Spleen (tissue), 11 donors: ENCODE results near the gene ABCG2. TPM values are rescaled to one million over a fixed set of nuclear protein-coding genes. Genes with fewer than 3 reads are reported as not detected.

Experiments
- DNase-seq: peaks from one replicate; pipeline ENCODE4 v3.0.0-alpha.2; 2020
- H3K27ac ChIP-seq, 8 donors: fragments of 200-600 bp; sonication (generic) in 7 of 8; 1 replicate in 4 of 8; 2 replicates in 4 of 8; pipeline versions ENCODE4 v1.5.0 to v1.8.0; 2016 to 2021; ENCODE audit warnings: inconsistent platforms in 4 of 8, mild to moderate bottlenecking in 4 of 8, moderate library complexity in 1 of 8
- H3K27me3 ChIP-seq, 7 donors: fragments of 200-600 bp; sonication (generic) in 6 of 7; replicated peaks in 1 of 7; 1 replicate in 4 of 7; 2 replicates in 3 of 7; pipeline versions ENCODE4 v1.5.0 to v1.8.0; 2016 to 2021; ENCODE audit warnings: inconsistent platforms in 3 of 7, mild to moderate bottlenecking in 1 of 7
- H3K36me3 ChIP-seq, 6 donors: fragments of 200-600 bp; sonication (generic) in 5 of 6; 1 replicate in 4 of 6; 2 replicates in 2 of 6; pipeline versions ENCODE4 v1.5.0 to v1.8.0; 2016 to 2021; ENCODE audit warnings: inconsistent platforms in 2 of 6
- H3K4me1 ChIP-seq, 6 donors: fragments of 200-600 bp; sonication (generic) in 5 of 6; 1 replicate in 3 of 6; 2 replicates in 3 of 6; pipeline versions ENCODE4 v1.5.0 to v1.8.0; 2016 to 2021; ENCODE audit warnings: inconsistent platforms in 3 of 6
- H3K4me3 ChIP-seq, 8 donors: fragments of 200-600 bp; sonication (generic) in 7 of 8; 1 replicate in 4 of 8; 2 replicates in 4 of 8; pipeline versions ENCODE4 v1.5.0 to v1.8.0; 2016 to 2021; ENCODE audit warnings: inconsistent platforms in 4 of 8, mild to moderate bottlenecking in 4 of 8, moderate library complexity in 2 of 8
- H3K9me3 ChIP-seq, 8 donors: fragments of 200-600 bp; sonication (generic) in 7 of 8; 1 replicate in 4 of 8; 2 replicates in 4 of 8; pipeline versions ENCODE4 v1.5.0 to v1.8.0; 2016 to 2021; ENCODE audit warnings: inconsistent platforms in 4 of 8
- POLR2A ChIP-seq, 3 donors: fragments of 450-650 bp; IDR thresholded peaks; one replicate each; pipeline ENCODE4 v1.5.1; 2017; ENCODE audit warnings: antibody characterized with exemption in 3 of 3, mild to moderate bottlenecking in 1 of 3
- POLR2AphosphoS5 ChIP-seq, 3 donors: sonication (generic); formaldehyde crosslinking; IDR thresholded peaks; one replicate each; pipeline ENCODE4 v1.5.1; 2017; ENCODE audit warnings: antibody characterized with exemption in 3 of 3
- WGBS, 5 donors: extraction: QIAGEN DNeasy Blood & Tissue Kit in 3 of 5; methylation state at CpG; one replicate each; pipeline versions ENCODE4 v1.1.5 to v1.1.7; 2013 to 2018; 5-methylcytosine and 5-hydroxymethylcytosine counted together
- intact Hi-C: fragments of 100-400 bp; cut with DNase I; formaldehyde crosslinking; loops from one replicate; pipeline ENCODE4 v1.15.0; 2023; ENCODE audit warnings: low total_unique reads
- polyA plus RNA-seq, 3 donors: library from polyadenylated mRNA; stranded (reverse); fragments of 200-250 nt; gene quantifications; one replicate each; pipeline ENCODE4 v1.2.1, GENCODE V29; 2013
- total RNA-seq, 7 donors: library from RNA; depleted of rRNA in 3 of 7; stranded (reverse); fragments of >200 nt in 3 of 7; fragmentation: NEBNext Ultra II Directional in 4 of 7; extraction: Animal tissue kit (Norgen Biotek cat#: 25700) in 4 of 7; gene quantifications; one replicate each; pipeline versions ENCODE4 v1.1.0 to v1.2.1, GENCODE V29; 2016 to 2021
- TF ChIP-seq, protein P1 (sequence below), 11 experiments: fragments of 200-600 bp in 7 of 11; fragments of 450-650 bp in 4 of 11; sonication (generic) in 4 of 11; IDR thresholded peaks in 8 of 11; conservative IDR thresholded peaks in 3 of 11; 1 replicate in 7 of 11; 2 replicates in 4 of 11; pipeline versions ENCODE4 v1.4.0 to v1.8.0; 2016 to 2021; ENCODE audit warnings: antibody characterized with exemption in 11 of 11, inconsistent platforms in 4 of 11, mild to moderate bottlenecking in 1 of 11
- donor health status: healthy with polysubstance abuse.
- donor health status: DM: no; HTN: no; CAD: no; lungs with moderate emphysema.
- donor health status: DM: no; HTN: no; CAD: no.
- donor health status: Bipolar disorder and iron deficiency.
- donor health status: healthy.
- donor health status: DM: no; HTN: no; CAD: no.
- donor health status: DM: yes; HTN: yes; CAD: no.

The ABCG2 gene
- total and polyA plus RNA-seq, 10 donors = 0.12 to 3.0 (median 1.4) TPM

DNA sequence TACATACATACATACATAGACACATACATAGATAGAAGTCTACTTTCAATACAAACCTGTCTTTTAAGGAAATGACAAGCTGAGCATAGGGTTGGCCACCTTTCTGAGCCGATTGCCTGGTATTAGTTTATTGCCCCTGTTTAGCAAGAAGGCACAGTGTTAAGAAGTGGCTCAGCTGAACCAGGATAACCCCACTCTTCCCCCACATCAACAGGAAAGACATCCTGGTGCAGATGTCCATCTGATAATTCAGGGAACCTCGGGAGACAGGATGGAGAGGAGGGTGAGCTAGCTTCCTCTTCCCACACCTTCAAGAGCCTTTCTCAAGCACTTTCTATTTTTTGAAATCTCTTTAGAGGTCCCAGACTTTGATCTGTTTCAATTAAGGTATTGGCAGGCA is 98.7 kb downstream of the ABCG2 start:
- peaks cover 0 to 6% (median 2%) of the 10 kb centered on the region in 6 donors for H3K4me1 ChIP-seq
- H3K27me3 ChIP-seq = no peaks in the 10 kb centered on the region
- H3K9me3 ChIP-seq = no peaks in the 10 kb centered on the region
- peaks cover 0 to 62% (median 7%) of the 10 kb centered on the region in 6 donors for H3K36me3 ChIP-seq
- intact Hi-C loops = no loop called here
- H3K4me3 ChIP-seq = no peak overlapping the region
- WGBS, 5 donors = 39 to 61% (median 45%) methylated on average over 2 of the region's 2 CpGs
- no peak overlapping the region for H3K27ac ChIP-seq
- DNase-seq = no peak
- TF ChIP-seq, protein P1, sequence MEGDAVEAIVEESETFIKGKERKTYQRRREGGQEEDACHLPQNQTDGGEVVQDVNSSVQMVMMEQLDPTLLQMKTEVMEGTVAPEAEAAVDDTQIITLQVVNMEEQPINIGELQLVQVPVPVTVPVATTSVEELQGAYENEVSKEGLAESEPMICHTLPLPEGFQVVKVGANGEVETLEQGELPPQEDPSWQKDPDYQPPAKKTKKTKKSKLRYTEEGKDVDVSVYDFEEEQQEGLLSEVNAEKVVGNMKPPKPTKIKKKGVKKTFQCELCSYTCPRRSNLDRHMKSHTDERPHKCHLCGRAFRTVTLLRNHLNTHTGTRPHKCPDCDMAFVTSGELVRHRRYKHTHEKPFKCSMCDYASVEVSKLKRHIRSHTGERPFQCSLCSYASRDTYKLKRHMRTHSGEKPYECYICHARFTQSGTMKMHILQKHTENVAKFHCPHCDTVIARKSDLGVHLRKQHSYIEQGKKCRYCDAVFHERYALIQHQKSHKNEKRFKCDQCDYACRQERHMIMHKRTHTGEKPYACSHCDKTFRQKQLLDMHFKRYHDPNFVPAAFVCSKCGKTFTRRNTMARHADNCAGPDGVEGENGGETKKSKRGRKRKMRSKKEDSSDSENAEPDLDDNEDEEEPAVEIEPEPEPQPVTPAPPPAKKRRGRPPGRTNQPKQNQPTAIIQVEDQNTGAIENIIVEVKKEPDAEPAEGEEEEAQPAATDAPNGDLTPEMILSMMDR (IDR thresholded peaks at IDR 0.05 in 8 of 11, conservative IDR thresholded peaks at IDR 0.05 in 3 of 11) = no peak
- no peak for TF ChIP-seq POLR2AphosphoS5 (IDR thresholded peaks at IDR 0.05)
- TF ChIP-seq POLR2A (IDR thresholded peaks at IDR 0.05) = no peak

DNA sequence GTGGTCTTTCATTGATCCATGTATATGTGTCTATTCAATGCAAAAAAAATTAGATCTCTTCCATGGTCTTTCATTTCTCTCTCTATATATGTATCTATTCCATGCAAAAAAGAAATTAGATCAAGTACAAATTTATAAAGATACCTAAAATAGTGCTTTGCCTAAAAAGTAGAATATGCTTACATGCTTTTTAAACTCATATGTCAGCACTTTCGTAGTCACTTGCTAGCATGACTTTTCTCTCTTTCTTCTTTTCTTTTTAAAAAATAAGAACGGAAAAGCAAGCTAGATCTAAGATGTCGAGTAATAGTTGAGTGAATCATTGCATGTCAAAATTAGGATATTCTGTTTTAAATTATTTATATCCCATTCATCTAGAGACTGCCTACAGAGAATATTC is 100.1 kb downstream of the ABCG2 start:
- Histone ChIP-seq H3K9me3 (no peaks in the 10 kb centered on the region), H3K4me3 (no peak overlapping the region), H3K4me1 (peaks cover 0 to 6% (median under 1%) of the 10 kb centered on the region in 6 donors), H3K27ac (no peak overlapping the region), H3K27me3 (no peaks in the 10 kb centered on the region), H3K36me3 (peaks cover 0 to 55% (median 6%) of the 10 kb centered on the region in 6 donors)
- DNase-seq = no peak
- intact Hi-C loops = no loop called here
- TF ChIP-seq, protein P1 (IDR thresholded peaks at IDR 0.05 in 8 of 11, conservative IDR thresholded peaks at IDR 0.05 in 3 of 11) = no peak
- TF ChIP-seq POLR2AphosphoS5 (IDR thresholded peaks at IDR 0.05) (no peak), POLR2A (IDR thresholded peaks at IDR 0.05) (no peak)
- 94 to 99% (median 97%) methylated on average over 3 of the region's 3 CpGs for WGBS, 5 donors

DNA sequence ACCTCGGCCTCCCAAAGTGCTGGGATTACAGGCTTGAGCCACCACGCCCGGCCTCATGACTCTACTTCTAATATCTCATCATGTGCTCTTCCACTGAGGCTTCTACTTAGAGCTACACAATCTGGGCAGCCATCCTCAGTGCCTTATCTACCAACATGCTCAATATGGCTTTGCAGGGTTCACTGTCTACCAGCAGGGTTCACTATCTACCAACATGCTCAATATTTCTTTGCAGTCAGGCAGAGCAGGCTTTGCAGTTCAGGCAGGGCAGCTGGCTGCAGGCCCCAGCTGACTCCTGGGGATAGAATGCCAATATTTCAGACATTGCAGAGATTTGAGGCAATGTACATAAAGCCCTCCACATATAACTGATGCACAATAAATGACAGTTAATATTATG is 103.5 kb downstream of the ABCG2 start:
- WGBS, 5 donors = 77 to 100% (median 93%) methylated on average over 3 of the region's 3 CpGs

DNA sequence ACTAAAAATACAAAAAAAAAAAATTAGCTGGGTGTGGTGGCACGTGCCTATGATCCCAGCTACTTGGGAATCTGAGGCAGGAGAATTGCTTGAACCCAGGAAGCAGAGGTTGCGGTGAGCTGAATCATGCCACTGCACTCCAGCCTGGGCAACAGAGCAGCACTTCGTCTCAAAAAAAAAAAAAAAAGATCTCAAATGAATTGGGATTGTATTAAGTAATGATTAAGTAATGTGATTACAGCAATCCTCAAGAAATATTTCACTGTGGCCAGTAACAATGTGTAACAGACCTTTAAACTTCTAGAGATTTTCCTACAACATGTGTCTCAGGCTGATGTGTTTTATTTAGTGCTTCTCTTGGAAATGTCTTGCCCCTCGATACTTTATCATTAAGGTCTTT is 104.2 kb downstream of the ABCG2 start:
- no peaks in the 10 kb centered on the region for H3K9me3 ChIP-seq
- H3K36me3 ChIP-seq = peaks cover 0 to 73% (median 8%) of the 10 kb centered on the region in 6 donors
- no peak overlapping the region for H3K27ac ChIP-seq
- H3K27me3 ChIP-seq = no peaks in the 10 kb centered on the region
- WGBS, 5 donors = 78 to 96% (median 87%) methylated on average over 4 of the region's 4 CpGs
- H3K4me1 ChIP-seq = no peaks in the 10 kb centered on the region
- DNase-seq = no peak
- no peak overlapping the region for H3K4me3 ChIP-seq
- intact Hi-C loops = no loop called here
- TF ChIP-seq POLR2AphosphoS5 (IDR thresholded peaks at IDR 0.05) = no peak
- TF ChIP-seq, protein P1 (IDR thresholded peaks at IDR 0.05 in 8 of 11, conservative IDR thresholded peaks at IDR 0.05 in 3 of 11) = no peak

More for the DNA sequence above, 103.5 kb downstream of the ABCG2 start:
- DNase-seq = no peak
- intact Hi-C loops = no loop called here
- Histone ChIP-seq H3K9me3 (no peaks in the 10 kb centered on the region), H3K4me3 (no peak overlapping the region), H3K27me3 (no peaks in the 10 kb centered on the region), H3K27ac (no peak overlapping the region), H3K4me1 (no peaks in the 10 kb centered on the region), H3K36me3 (peaks cover 0 to 78% (median 8%) of the 10 kb centered on the region in 6 donors)
- TF ChIP-seq POLR2A (IDR thresholded peaks at IDR 0.05) = no peak
- TF ChIP-seq, protein P1 (IDR thresholded peaks at IDR 0.05 in 8 of 11, conservative IDR thresholded peaks at IDR 0.05 in 3 of 11) = peak in 3 of 11 experiments; percentile 32 to 51 (median 38)
- TF ChIP-seq POLR2AphosphoS5 (IDR thresholded peaks at IDR 0.05) = no peak
